Spleen (tissue), 7 donors: ENCODE results near the gene SLC35B4.

Experiments used
- POLR2A ChIP-seq, 3 donors: fragments of 450-650 bp; IDR thresholded peaks; one replicate each; pipeline ENCODE4 v1.5.1; 2017; ENCODE audit warnings: antibody characterized with exemption in 3 of 3, mild to moderate bottlenecking in 1 of 3
- POLR2AphosphoS5 ChIP-seq, 3 donors: sonication (generic); formaldehyde crosslinking; IDR thresholded peaks; one replicate each; pipeline ENCODE4 v1.5.1; 2017; ENCODE audit warnings: antibody characterized with exemption in 3 of 3
- TF ChIP-seq, protein P1 (sequence below), 11 experiments: fragments of 200-600 bp in 7 of 11; fragments of 450-650 bp in 4 of 11; sonication (generic) in 4 of 11; IDR thresholded peaks in 8 of 11; conservative IDR thresholded peaks in 3 of 11; 1 replicate in 7 of 11; 2 replicates in 4 of 11; pipeline versions ENCODE4 v1.4.0 to v1.8.0; 2016 to 2021; ENCODE audit warnings: antibody characterized with exemption in 11 of 11, inconsistent platforms in 4 of 11, mild to moderate bottlenecking in 1 of 11
- donor health status: DM: no; HTN: no; CAD: no; lungs with moderate emphysema.
- donor health status: DM: no; HTN: no; CAD: no.
- donor health status: DM: no; HTN: no; CAD: no.

DNA sequence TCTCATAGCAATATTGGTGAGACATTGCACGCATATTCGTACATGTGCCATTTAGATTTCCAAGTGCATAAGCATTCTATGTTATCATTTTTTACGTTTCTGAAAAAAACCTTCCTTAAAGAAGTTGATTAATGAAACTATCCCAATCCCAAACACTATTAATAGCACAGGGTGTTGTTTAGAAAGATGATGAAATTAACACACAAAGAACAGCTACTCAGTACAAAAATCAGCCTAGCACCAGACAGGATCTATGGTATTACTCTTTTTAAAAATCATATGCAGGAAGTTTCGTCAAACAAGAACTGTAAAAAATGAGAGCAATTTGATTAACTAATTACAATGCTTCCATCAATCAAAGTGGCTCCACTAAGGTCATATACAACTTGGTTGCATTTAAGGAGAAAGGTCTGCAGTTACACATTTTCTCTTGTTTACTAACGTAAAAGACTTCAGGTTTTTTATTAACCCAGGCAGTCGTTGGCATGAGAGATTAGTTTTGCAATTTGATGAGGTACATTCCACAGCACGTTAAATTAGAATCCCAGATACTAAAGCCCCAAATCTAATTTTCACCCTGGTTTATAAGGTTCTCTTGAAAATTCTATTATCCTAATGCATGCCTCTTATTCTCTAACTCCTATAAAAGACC, 38.1 kb downstream of the SLC35B4 start:
- TF ChIP-seq, protein P1, sequence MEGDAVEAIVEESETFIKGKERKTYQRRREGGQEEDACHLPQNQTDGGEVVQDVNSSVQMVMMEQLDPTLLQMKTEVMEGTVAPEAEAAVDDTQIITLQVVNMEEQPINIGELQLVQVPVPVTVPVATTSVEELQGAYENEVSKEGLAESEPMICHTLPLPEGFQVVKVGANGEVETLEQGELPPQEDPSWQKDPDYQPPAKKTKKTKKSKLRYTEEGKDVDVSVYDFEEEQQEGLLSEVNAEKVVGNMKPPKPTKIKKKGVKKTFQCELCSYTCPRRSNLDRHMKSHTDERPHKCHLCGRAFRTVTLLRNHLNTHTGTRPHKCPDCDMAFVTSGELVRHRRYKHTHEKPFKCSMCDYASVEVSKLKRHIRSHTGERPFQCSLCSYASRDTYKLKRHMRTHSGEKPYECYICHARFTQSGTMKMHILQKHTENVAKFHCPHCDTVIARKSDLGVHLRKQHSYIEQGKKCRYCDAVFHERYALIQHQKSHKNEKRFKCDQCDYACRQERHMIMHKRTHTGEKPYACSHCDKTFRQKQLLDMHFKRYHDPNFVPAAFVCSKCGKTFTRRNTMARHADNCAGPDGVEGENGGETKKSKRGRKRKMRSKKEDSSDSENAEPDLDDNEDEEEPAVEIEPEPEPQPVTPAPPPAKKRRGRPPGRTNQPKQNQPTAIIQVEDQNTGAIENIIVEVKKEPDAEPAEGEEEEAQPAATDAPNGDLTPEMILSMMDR (IDR thresholded peaks at IDR 0.05 in 8 of 11, conservative IDR thresholded peaks at IDR 0.05 in 3 of 11): no peak
- TF ChIP-seq POLR2A (IDR thresholded peaks at IDR 0.05): no peak
- TF ChIP-seq POLR2AphosphoS5 (IDR thresholded peaks at IDR 0.05): no peak
